GM20431 (cell line): ENCODE data around the gene RIMBP2.

Experiments used
- in situ Hi-C: fragments of 300-500 bp; cut with MseI, MboI; formaldehyde crosslinking; loops from one replicate; pipeline ENCODE4 v1.15.0; 2020; ENCODE audit warnings: low sequenced_read_pairs; ENCODE audit not compliant: unreplicated experiment

Gene RIMBP2

GRCh38 chr12:130522244-130522834 is 193.8 kb downstream of the RIMBP2 start:
- in situ Hi-C loops, result no loop called here

GRCh38 chr12:130521375-130522124 is 194.5 kb downstream of the RIMBP2 start:
- in situ Hi-C loops, result no loop called here

- in situ Hi-C loops, result no loop called here
These were observed 195.3 kb downstream of the RIMBP2 start for GRCh38 chr12:130520784-130521183.

- in situ Hi-C loops, result no loop called here
These were observed 198.5 kb downstream of the RIMBP2 start for GRCh38 chr12:130517588-130517987.

GRCh38 chr12:130514149-130514551 is 201.9 kb downstream of the RIMBP2 start:
- in situ Hi-C loops, result no loop called here

GRCh38 chr12:130513556-130513955 is 202.5 kb downstream of the RIMBP2 start:
- in situ Hi-C loops, result no loop called here

- in situ Hi-C loops, result no loop called here
These were observed 204.8 kb downstream of the RIMBP2 start for GRCh38 chr12:130511285-130511684.

- in situ Hi-C loops, result no loop called here
These were observed 206.6 kb downstream of the RIMBP2 start for GRCh38 chr12:130509454-130509853.

GRCh38 chr12:130508847-130509246 is 207.3 kb downstream of the RIMBP2 start:
- in situ Hi-C loops, result no loop called here

GRCh38 chr12:130508318-130508717 is 207.8 kb downstream of the RIMBP2 start:
- in situ Hi-C loops, result no loop called here

GRCh38 chr12:130506844-130507243 is 209.3 kb downstream of the RIMBP2 start:
- in situ Hi-C loops, result no loop called here

GRCh38 chr12:130504840-130505175 is 211.3 kb downstream of the RIMBP2 start:
- in situ Hi-C loops, result no loop called here

- in situ Hi-C loops, result no loop called here
These were observed 211.8 kb downstream of the RIMBP2 start for GRCh38 chr12:130504110-130504839.

- in situ Hi-C loops, result no loop called here
These were observed 214.3 kb downstream of the RIMBP2 start for GRCh38 chr12:130501821-130502220.

- in situ Hi-C loops, result no loop called here
These were observed 215.2 kb downstream of the RIMBP2 start for GRCh38 chr12:130500835-130501330.

GRCh38 chr12:130499474-130499873 is 216.6 kb downstream of the RIMBP2 start:
- in situ Hi-C loops, result no loop called here

- in situ Hi-C loops, result no loop called here
These were observed 217.3 kb downstream of the RIMBP2 start for GRCh38 chr12:130498589-130499385.

GRCh38 chr12:130497991-130498390 is 218.1 kb downstream of the RIMBP2 start:
- in situ Hi-C loops, result no loop called here

GRCh38 chr12:130497321-130497720 is 218.8 kb downstream of the RIMBP2 start:
- in situ Hi-C loops, result no loop called here

GRCh38 chr12:130496516-130497120 is 219.5 kb downstream of the RIMBP2 start:
- in situ Hi-C loops, result no loop called here
